H9 (cell line): ENCODE results near the gene ITPK1. TPM values are rescaled to one million over a fixed set of nuclear protein-coding genes. Genes with fewer than 3 reads are reported as not detected.

Source experiments
- DNase-seq: peaks from one replicate; pipeline ENCODE4 v3.0.0-alpha.2; 2017
- H2AFZ ChIP-seq: one replicate; pipeline ENCODE4 v1.6.1; 2013; ENCODE audit warnings: mild to moderate bottlenecking, low read length, control low read depth, moderate library complexity
- H2AK5ac ChIP-seq: 2 replicates; pipeline ENCODE4 v1.6.1; 2013; ENCODE audit warnings: low read length, control low read depth, mixed read lengths; ENCODE audit not compliant: insufficient read length
- H2BK120ac ChIP-seq: one replicate; pipeline ENCODE4 v1.6.1; 2013; ENCODE audit warnings: low read depth, mild to moderate bottlenecking, low read length, control low read depth, inconsistent platforms; ENCODE audit not compliant: poor library complexity, severe bottlenecking
- H2BK12ac ChIP-seq: 2 replicates; pipeline ENCODE4 v1.6.1; 2013; ENCODE audit warnings: low read length, control low read depth, mixed read lengths, low read depth; ENCODE audit not compliant: insufficient read length
- H2BK15ac ChIP-seq: 2 replicates; pipeline ENCODE4 v1.6.1; 2013; ENCODE audit warnings: low read depth, low read length, control low read depth
- H2BK20ac ChIP-seq: one replicate; pipeline ENCODE4 v1.6.1; 2013; ENCODE audit warnings: low read depth, mild to moderate bottlenecking, low read length, control low read depth, inconsistent platforms; ENCODE audit not compliant: poor library complexity, severe bottlenecking
- H2BK5ac ChIP-seq: 2 replicates; pipeline ENCODE4 v1.6.1; 2013; ENCODE audit warnings: low read length, control low read depth, mixed read lengths; ENCODE audit not compliant: insufficient read length
- H3K14ac ChIP-seq: 2 replicates; pipeline ENCODE4 v1.6.1; 2013; ENCODE audit warnings: low read length, control low read depth; ENCODE audit not compliant: insufficient read depth
- H3K18ac ChIP-seq: 2 replicates; pipeline ENCODE4 v1.6.1; 2013; ENCODE audit warnings: low read depth, mild to moderate bottlenecking, mixed read lengths, low read length, control low read depth; ENCODE audit not compliant: insufficient read length
- H3K23ac ChIP-seq: 2 replicates; pipeline ENCODE4 v1.6.1; 2013; ENCODE audit warnings: low read length, control low read depth, mixed read lengths, low read depth; ENCODE audit not compliant: insufficient read length
- H3K23me2 ChIP-seq: 2 replicates; pipeline ENCODE4 v1.6.1; 2013; ENCODE audit warnings: low read depth, mild to moderate bottlenecking, mixed read lengths, low read length, control low read depth; ENCODE audit not compliant: insufficient read length, poor library complexity, severe bottlenecking
- H3K27ac ChIP-seq: 2 replicates; pipeline ENCODE4 v1.5.1; 2013; ENCODE audit warnings: low read length, control low read depth, mixed read lengths, low read depth; ENCODE audit not compliant: insufficient read length
- H3K27me3 ChIP-seq: 2 replicates; pipeline ENCODE4 v1.6.1; 2013; ENCODE audit warnings: low read length, control low read depth, inconsistent platforms; ENCODE audit not compliant: insufficient read depth
- H3K4ac ChIP-seq: 2 replicates; pipeline ENCODE4 v1.6.1; 2013; ENCODE audit warnings: low read depth, mild to moderate bottlenecking, control low read depth, inconsistent platforms, low read length, moderate library complexity
- H3K4me1 ChIP-seq: 2 replicates; pipeline ENCODE4 v1.6.1; 2013; ENCODE audit warnings: low read length, control low read depth, inconsistent platforms; ENCODE audit not compliant: insufficient read depth
- H3K4me2 ChIP-seq: 2 replicates; pipeline ENCODE4 v1.6.1; 2013; ENCODE audit warnings: low read length, control low read depth, mixed read lengths; ENCODE audit not compliant: insufficient read length, insufficient read depth
- H3K56ac ChIP-seq: 2 replicates; pipeline ENCODE4 v1.6.1; 2013; ENCODE audit warnings: low read depth, mild to moderate bottlenecking, mixed read lengths, low read length, control low read depth; ENCODE audit not compliant: insufficient read length
- H3K79me1 ChIP-seq: 2 replicates; pipeline ENCODE4 v1.6.1; 2013; ENCODE audit warnings: low read depth, mild to moderate bottlenecking, moderate library complexity, low read length, control low read depth, inconsistent platforms; ENCODE audit not compliant: insufficient read depth, poor library complexity, severe bottlenecking
- H3K79me2 ChIP-seq: 2 replicates; pipeline ENCODE4 v1.6.1; 2013; ENCODE audit warnings: low read length, control low read depth, inconsistent platforms; ENCODE audit not compliant: insufficient read depth
- H3K9ac ChIP-seq: 2 replicates; pipeline ENCODE4 v1.6.1; 2013; ENCODE audit warnings: low read length, control low read depth, mixed read lengths; ENCODE audit not compliant: insufficient read length; ENCODE audit errors: extremely low read depth
- H3K9me3 ChIP-seq: one replicate; pipeline ENCODE4 v1.6.1; 2013; ENCODE audit warnings: low read depth, low read length, inconsistent platforms; ENCODE audit not compliant: control insufficient read depth
- H3T11ph ChIP-seq: one replicate; pipeline ENCODE4 v1.6.1; 2013; ENCODE audit warnings: mild to moderate bottlenecking, low read length, control low read depth, inconsistent platforms
- H4K20me1 ChIP-seq: one replicate; pipeline ENCODE4 v1.6.1; 2013; ENCODE audit not compliant: control insufficient read depth, insufficient read length, insufficient read depth
- H4K5ac ChIP-seq: 2 replicates; pipeline ENCODE4 v1.6.1; 2013; ENCODE audit warnings: low read depth, mild to moderate bottlenecking, mixed read lengths, low read length, control low read depth; ENCODE audit not compliant: insufficient read length
- H4K8ac ChIP-seq: replicated peaks from 2 replicates; pipeline ENCODE4 v1.6.1; 2013; ENCODE audit warnings: low read length, control low read depth, mixed read lengths, low read depth; ENCODE audit not compliant: insufficient read length
- H4K91ac ChIP-seq: 2 replicates; pipeline ENCODE4 v1.6.1; 2013; ENCODE audit warnings: low read depth, mild to moderate bottlenecking, moderate library complexity, mixed read lengths, low read length, control low read depth; ENCODE audit not compliant: insufficient read length
- H3K27ac Mint-ChIP-seq, 3 experiments: 2 replicates in 2 of 3; 3 replicates in 1 of 3; pipeline ENCODE4 v1.8.0; 2020 to 2021; ENCODE audit warnings: mixed read lengths in 3 of 3, mild to moderate bottlenecking in 1 of 3, moderate library complexity in 1 of 3
- H3K27me3 Mint-ChIP-seq: 2 replicates; pipeline ENCODE4 v1.8.0; 2021; ENCODE audit warnings: low read depth, mild to moderate bottlenecking, moderate library complexity, mixed read lengths
- H3K36me3 Mint-ChIP-seq, 3 experiments: 2 replicates in 2 of 3; 3 replicates in 1 of 3; pipeline ENCODE4 v1.8.0; 2020 to 2021; ENCODE audit warnings: low read depth in 3 of 3, mixed read lengths in 3 of 3; ENCODE audit not compliant: insufficient read depth in 1 of 3
- H3K4me1 Mint-ChIP-seq, 2 experiments: 2 replicates each; pipeline ENCODE4 v1.8.0; 2020; ENCODE audit warnings: mixed read lengths in 2 of 2
- H3K4me3 Mint-ChIP-seq, 2 experiments: 2 replicates in 1 of 2; 3 replicates in 1 of 2; pipeline ENCODE4 v1.8.0; 2020 to 2021; ENCODE audit warnings: mild to moderate bottlenecking in 2 of 2, mixed read lengths in 2 of 2, moderate library complexity in 1 of 2
- H3K9me3 Mint-ChIP-seq, 2 experiments: 2 replicates in 1 of 2; 3 replicates in 1 of 2; pipeline ENCODE4 v1.8.0; 2020; ENCODE audit warnings: mild to moderate bottlenecking in 2 of 2, mixed read lengths in 2 of 2, moderate library complexity in 1 of 2
- WGBS: extraction: QIAGEN DNeasy Blood & Tissue Kit; methylation state at CpG from one replicate; pipeline ENCODE4 v1.1.7; 2013; ENCODE audit warnings: missing lambda C conversion rate, low lambda C conversion rate, mixed read lengths; ENCODE audit not compliant: insufficient read length; ENCODE audit errors: extremely low coverage; 5-methylcytosine and 5-hydroxymethylcytosine counted together
- total RNA-seq: library from RNA; stranded (reverse); gene quantifications from 2 replicates; pipeline ENCODE4 v1.2.1, GENCODE V29; 2021
- TF ChIP-seq, protein P1 (sequence below): fragments of 200-600 bp; sonication (generic); conservative IDR thresholded peaks from 3 replicates; pipeline ENCODE4 v1.8.0; 2021; ENCODE audit warnings: antibody characterized with exemption, mild to moderate bottlenecking

Gene ITPK1
- total RNA-seq, 1 experiment from 2014 or later: 92.7 TPM

DNA sequence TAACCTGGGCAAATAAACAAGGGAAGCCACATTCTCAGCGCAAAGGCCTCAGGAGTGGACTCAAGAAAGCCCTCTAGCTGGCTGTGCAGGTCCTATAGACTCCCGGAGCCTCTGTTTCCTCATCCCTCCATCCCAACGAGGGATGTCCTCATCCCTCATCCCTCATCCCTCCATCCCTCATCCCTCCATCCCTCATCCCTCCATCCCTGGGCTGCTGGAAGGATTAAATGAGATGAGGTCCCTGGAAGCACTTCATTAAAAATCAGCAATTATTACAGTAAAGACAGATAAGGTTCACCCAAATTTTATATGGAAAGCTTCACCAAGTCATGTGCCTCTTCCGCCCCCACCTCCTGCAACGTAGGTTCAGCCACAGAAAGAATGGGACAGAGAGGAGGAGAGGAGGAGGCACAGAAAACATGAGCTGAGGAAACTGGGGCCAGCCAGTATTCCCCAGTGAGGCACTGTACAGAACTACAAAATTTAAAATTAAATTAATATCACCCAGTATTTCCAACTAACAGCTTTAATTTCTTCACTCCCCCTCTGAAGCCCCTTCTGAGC is 4.8 kb downstream of the ITPK1 start:
- H4K20me1 ChIP-seq: no peaks in the 10 kb centered on the region
- WGBS: no CpG with 5 or more reads among the region's 5 CpGs
- H2AFZ ChIP-seq: no peak overlapping the region
- no peak overlapping the region for H3T11ph ChIP-seq
- H3K36me3 Mint-ChIP-seq: no peaks in the 10 kb centered on the region
- DNase-seq: no peak
- no peaks in the 10 kb centered on the region for H3K27me3 Mint-ChIP-seq
- no peak overlapping the region for H3K4ac ChIP-seq
- H3K27ac Mint-ChIP-seq: peak overlapping the region in 1 of 3 experiments; percentile 58; a peak in 1 of 7 replicates
- no peak overlapping the region for H2BK20ac ChIP-seq
- no peak overlapping the region for H3K23ac ChIP-seq
- TF ChIP-seq, protein P1, sequence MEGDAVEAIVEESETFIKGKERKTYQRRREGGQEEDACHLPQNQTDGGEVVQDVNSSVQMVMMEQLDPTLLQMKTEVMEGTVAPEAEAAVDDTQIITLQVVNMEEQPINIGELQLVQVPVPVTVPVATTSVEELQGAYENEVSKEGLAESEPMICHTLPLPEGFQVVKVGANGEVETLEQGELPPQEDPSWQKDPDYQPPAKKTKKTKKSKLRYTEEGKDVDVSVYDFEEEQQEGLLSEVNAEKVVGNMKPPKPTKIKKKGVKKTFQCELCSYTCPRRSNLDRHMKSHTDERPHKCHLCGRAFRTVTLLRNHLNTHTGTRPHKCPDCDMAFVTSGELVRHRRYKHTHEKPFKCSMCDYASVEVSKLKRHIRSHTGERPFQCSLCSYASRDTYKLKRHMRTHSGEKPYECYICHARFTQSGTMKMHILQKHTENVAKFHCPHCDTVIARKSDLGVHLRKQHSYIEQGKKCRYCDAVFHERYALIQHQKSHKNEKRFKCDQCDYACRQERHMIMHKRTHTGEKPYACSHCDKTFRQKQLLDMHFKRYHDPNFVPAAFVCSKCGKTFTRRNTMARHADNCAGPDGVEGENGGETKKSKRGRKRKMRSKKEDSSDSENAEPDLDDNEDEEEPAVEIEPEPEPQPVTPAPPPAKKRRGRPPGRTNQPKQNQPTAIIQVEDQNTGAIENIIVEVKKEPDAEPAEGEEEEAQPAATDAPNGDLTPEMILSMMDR: no peak
- no peak overlapping the region for H2AK5ac ChIP-seq
- H3K14ac ChIP-seq: no peak overlapping the region
- H3K4me1 Mint-ChIP-seq: peaks cover 44 to 61% of the 10 kb centered on the region in 2 experiments
- H3K56ac ChIP-seq: no peak overlapping the region
- peaks cover 6% of the 10 kb centered on the region; the same call in 1 of the 2 replicates for H3K4me1 ChIP-seq
- H3K23me2 ChIP-seq: peaks cover 7% of the 10 kb centered on the region
- H3K79me2 ChIP-seq: peaks cover 41% of the 10 kb centered on the region; the same call in 1 of the 2 replicates
- no peak overlapping the region for H2BK15ac ChIP-seq
- no peaks in the 10 kb centered on the region; a peak in 1 of 5 replicates for H3K9me3 Mint-ChIP-seq
- H4K5ac ChIP-seq: no peak overlapping the region
- no peak overlapping the region for H2BK120ac ChIP-seq
- no peaks in the 10 kb centered on the region for H3K9me3 ChIP-seq
- no peaks in the 10 kb centered on the region for H3K27me3 ChIP-seq
- 0 out of 5 replicates have a peak overlapping the region, but pooled peaks of 1 of the 2 experiments have one; percentile 29 for H3K4me3 Mint-ChIP-seq
- H3K4me2 ChIP-seq: no peak overlapping the region
- H4K8ac ChIP-seq: no peak overlapping the region
- no peak overlapping the region for H2BK5ac ChIP-seq
- no peak overlapping the region for H3K9ac ChIP-seq
- no peak overlapping the region for H4K91ac ChIP-seq
- H3K27ac ChIP-seq: no peak overlapping the region
- peaks cover 12% of the 10 kb centered on the region for H3K79me1 ChIP-seq
- no peak overlapping the region for H2BK12ac ChIP-seq
- H3K18ac ChIP-seq: no peak overlapping the region
